GM21423 (cell line): Measurements from ENCODE around the gene PRPSAP1.
"Not testable (repeated sequence)": the region's sequence is repeated elsewhere in the genome, so short reads cannot be mapped to it uniquely, and the experiment has no call there.

ENCODE experiments used
- ATAC-seq: cut with Tn5 transposase; IDR thresholded peaks from one replicate; pipeline ENCODE4 v1.9.1; 2021; ENCODE audit warnings: mild to moderate bottlenecking, moderate library complexity; ENCODE audit not compliant: unreplicated experiment

Gene PRPSAP1

GRCh38 chr17:76278268-76278908 is 75.3 kb downstream of the PRPSAP1 start:
- no peak for ATAC-seq

GRCh38 chr17:76277300-76278267 is 76.1 kb downstream of the PRPSAP1 start:
- no peak for ATAC-seq

- no peak for ATAC-seq
These were observed 77.0 kb downstream of the PRPSAP1 start for GRCh38 chr17:76276461-76277299.

GRCh38 chr17:76276069-76276431 is 77.7 kb downstream of the PRPSAP1 start:
- ATAC-seq, result no peak

- ATAC-seq, result no peak
These were observed 78.2 kb downstream of the PRPSAP1 start for GRCh38 chr17:76275382-76276068.

GRCh38 chr17:76274112-76274956 is 79.4 kb downstream of the PRPSAP1 start:
- ATAC-seq, result no peak

- ATAC-seq, result no peak
These were observed 80.1 kb downstream of the PRPSAP1 start for GRCh38 chr17:76273445-76274111.

- peak; percentile 5 for ATAC-seq
These were observed 80.9 kb downstream of the PRPSAP1 start for GRCh38 chr17:76272541-76273444.

GRCh38 chr17:76271669-76272540 is 81.8 kb downstream of the PRPSAP1 start:
- peak; percentile 44 for ATAC-seq

- peak; percentile 0 for ATAC-seq
These were observed 82.7 kb downstream of the PRPSAP1 start for GRCh38 chr17:76270770-76271668.

- ATAC-seq, result no peak
These were observed 83.6 kb downstream of the PRPSAP1 start for GRCh38 chr17:76270127-76270592.

- no peak for ATAC-seq
These were observed 84.4 kb downstream of the PRPSAP1 start for GRCh38 chr17:76268991-76269981.

GRCh38 chr17:76268015-76268749 is 85.5 kb downstream of the PRPSAP1 start:
- no peak for ATAC-seq

GRCh38 chr17:76267581-76268001 is 86.1 kb downstream of the PRPSAP1 start:
- not testable (repeated sequence) for ATAC-seq
